ENCODE data around the gene CSAG1. TPM values are rescaled to one million over a fixed set of nuclear protein-coding genes. Genes with fewer than 3 reads are reported as not detected.
"Not testable (repeated sequence)": the region's sequence is repeated elsewhere in the genome, so short reads cannot be mapped to it uniquely, and the experiment has no call there.

The CSAG1 gene
- total RNA-seq, 1 donor from 2014 or later, result not detected

DNA sequence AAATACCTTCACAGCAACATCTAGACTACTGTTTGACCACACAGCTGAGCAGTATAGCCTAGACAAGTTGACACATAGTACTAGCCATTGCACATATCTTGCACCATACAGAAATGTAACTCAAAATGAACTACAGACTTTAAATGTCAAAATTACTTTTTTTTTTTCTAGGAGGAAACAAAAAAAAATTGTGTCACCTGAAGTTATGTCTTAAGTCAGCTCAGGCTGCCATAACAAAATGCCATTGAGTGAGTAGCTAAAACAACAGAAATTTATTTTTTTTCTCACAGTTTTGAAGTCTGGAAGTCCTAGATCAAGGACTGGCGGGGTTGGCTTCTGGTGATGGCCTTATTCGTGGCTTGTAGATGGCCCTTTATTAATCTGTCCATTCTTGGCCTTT lies 24.3 kb downstream of the CSAG1 start, which contains the start of gene CSAG2:
Gene CSAG2, minus strand, starts transcription at position 101 of the 400 bp plus-strand sequence. CDS start 161 bp downstream, outside the sequence.
- not testable (repeated sequence) for H3K27me3 Mint-ChIP-seq (ENCODE audit: low read depth); DNase-seq (ENCODE audit: low spot score); H3K36me3 Mint-ChIP-seq (ENCODE audit: low read depth); H3K9me3 Mint-ChIP-seq (ENCODE audit: low read depth); H3K4me3 Mint-ChIP-seq (ENCODE audit: unreplicated experiment); H3K27ac Mint-ChIP-seq (ENCODE audit: unreplicated experiment); H3K4me1 Mint-ChIP-seq (ENCODE audit: low read depth)

GRCh38 chrX:152706500-152706899 lies 27.0 kb downstream of the CSAG1 start:
- H3K36me3 Mint-ChIP-seq (ENCODE audit: low read depth); DNase-seq (ENCODE audit: low spot score); H3K27ac Mint-ChIP-seq (ENCODE audit: unreplicated experiment); H3K4me1 Mint-ChIP-seq (ENCODE audit: low read depth); H3K4me3 Mint-ChIP-seq (ENCODE audit: unreplicated experiment); H3K27me3 Mint-ChIP-seq (ENCODE audit: low read depth); H3K9me3 Mint-ChIP-seq (ENCODE audit: low read depth): not testable (repeated sequence)

DNA sequence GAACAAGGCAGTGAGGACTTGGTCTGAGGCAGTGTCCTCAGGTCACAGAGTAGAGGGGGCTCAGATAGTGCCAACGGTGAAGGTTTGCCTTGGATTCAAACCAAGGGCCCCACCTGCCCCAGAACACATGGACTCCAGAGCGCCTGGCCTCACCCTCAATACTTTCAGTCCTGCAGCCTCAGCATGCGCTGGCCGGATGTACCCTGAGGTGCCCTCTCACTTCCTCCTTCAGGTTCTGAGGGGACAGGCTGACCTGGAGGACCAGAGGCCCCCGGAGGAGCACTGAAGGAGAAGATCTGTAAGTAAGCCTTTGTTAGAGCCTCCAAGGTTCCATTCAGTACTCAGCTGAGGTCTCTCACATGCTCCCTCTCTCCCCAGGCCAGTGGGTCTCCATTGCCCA lies 33.1 kb downstream of the CSAG1 start:
- peak; percentile 82 for DNase-seq (ENCODE audit: low spot score)
- H3K27me3 Mint-ChIP-seq (ENCODE audit: low read depth); H3K4me3 Mint-ChIP-seq (ENCODE audit: unreplicated experiment); H3K36me3 Mint-ChIP-seq (ENCODE audit: low read depth); H3K9me3 Mint-ChIP-seq (ENCODE audit: low read depth); H3K4me1 Mint-ChIP-seq (ENCODE audit: low read depth); H3K27ac Mint-ChIP-seq (ENCODE audit: unreplicated experiment): not testable (repeated sequence)

DNA sequence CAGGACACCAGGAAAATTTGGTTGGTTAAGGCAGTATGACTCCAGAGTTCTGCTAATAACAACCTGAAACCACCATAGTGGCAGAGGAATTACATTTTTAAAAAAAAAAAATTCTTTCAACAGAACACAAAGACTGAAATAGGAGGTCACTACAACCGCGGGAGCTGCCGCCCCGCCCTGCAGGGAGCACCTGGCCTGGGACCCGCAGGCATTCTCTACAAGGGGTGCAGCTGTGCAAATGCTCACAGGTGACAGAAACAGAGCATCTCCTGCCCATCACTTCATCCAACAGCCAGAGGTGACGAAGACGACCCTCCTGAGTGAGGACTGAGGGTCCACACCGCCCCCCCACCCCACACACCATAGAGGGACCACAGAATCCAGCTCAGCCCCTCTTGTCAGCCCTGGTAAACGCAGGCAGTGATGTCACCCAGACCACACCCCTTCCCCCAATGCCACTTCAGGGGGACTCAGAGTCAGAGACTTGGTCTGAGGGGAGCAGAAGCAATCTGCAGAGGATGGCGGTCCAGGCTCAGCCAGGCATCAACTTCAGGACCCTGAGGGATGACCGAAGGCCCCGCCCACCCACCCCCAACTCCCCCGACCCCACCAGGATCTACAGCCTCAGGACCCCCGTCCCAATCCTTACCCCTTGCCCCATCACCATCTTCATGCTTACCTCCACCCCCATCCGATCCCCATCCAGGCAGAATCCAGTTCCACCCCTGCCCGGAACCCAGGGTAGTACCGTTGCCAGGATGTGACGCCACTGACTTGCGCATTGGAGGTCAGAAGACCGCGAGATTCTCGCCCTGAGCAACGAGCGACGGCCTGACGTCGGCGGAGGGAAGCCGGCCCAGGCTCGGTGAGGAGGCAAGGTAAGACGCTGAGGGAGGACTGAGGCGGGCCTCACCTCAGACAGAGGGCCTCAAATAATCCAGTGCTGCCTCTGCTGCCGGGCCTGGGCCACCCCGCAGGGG lies 35.3 kb downstream of the CSAG1 start, which contains the start of gene MAGEA3:
Gene MAGEA3, plus strand, starts transcription at position 843 of the 980 bp plus-strand sequence. CDS start 2,039 bp downstream, outside the sequence.
- not testable (repeated sequence) for H3K9me3 Mint-ChIP-seq (ENCODE audit: low read depth); H3K27me3 Mint-ChIP-seq (ENCODE audit: low read depth); H3K4me3 Mint-ChIP-seq (ENCODE audit: unreplicated experiment); H3K27ac Mint-ChIP-seq (ENCODE audit: unreplicated experiment); DNase-seq (ENCODE audit: low spot score); H3K4me1 Mint-ChIP-seq (ENCODE audit: low read depth); H3K36me3 Mint-ChIP-seq (ENCODE audit: low read depth)

DNA sequence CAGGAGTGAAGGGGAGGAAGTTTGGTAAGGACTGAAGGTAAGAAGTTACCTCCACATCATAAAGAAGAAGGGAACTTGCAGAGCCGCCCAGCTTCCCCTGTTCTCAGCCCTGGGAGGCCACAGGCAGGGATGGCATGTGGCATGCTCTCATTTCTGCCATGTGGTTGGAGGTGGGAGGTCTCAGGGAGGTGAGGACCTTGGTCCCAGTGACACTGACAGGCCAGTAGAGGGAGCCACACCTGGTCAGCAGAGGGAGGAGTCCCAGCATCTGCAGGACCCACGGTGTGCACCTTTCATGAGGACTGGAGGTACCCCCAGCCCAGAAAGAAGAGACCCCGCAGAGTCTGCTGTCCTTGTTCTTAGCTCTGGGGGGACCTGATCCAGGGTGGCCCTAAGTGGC lies 52.5 kb downstream of the CSAG1 start:
- DNase-seq (ENCODE audit: low spot score); H3K27me3 Mint-ChIP-seq (ENCODE audit: low read depth); H3K9me3 Mint-ChIP-seq (ENCODE audit: low read depth); H3K4me3 Mint-ChIP-seq (ENCODE audit: unreplicated experiment); H3K27ac Mint-ChIP-seq (ENCODE audit: unreplicated experiment); H3K4me1 Mint-ChIP-seq (ENCODE audit: low read depth); H3K36me3 Mint-ChIP-seq (ENCODE audit: low read depth): not testable (repeated sequence)

Other genes starting within 250 kb of the CSAG1 start
- gene GABRQ, start 95.8 kb downstream of the CSAG1 start, total RNA-seq, result not detected in 3 replicates
- gene MAGEA3, start 34.9 kb downstream of the CSAG1 start, total RNA-seq, result not detected in 3 replicates
- gene CSAG2, start 24.4 kb downstream of the CSAG1 start, total RNA-seq, result not detected in 3 replicates
- gene MAGEA2B, start 19.1 kb downstream of the CSAG1 start, total RNA-seq, result not detected in 3 replicates
- gene MAGEA12, start within 50 bp of the CSAG1 start, total RNA-seq, result not detected in 3 replicates
- gene MAGEA2, start 20.1 kb upstream of the CSAG1 start, total RNA-seq, result not detected in 3 replicates
- gene CSAG3, start 25.5 kb upstream of the CSAG1 start, total RNA-seq, result not detected in 3 replicates
- not detected in 3 replicates for gene MAGEA6, start 36.0 kb upstream of the CSAG1 start, total RNA-seq
- gene CETN2, start 97.0 kb upstream of the CSAG1 start, total RNA-seq, result 27.0 to 42.3 TPM (median 30.0 TPM) in 3 replicates
- gene NSDHL, start 97.3 kb upstream of the CSAG1 start, total RNA-seq, result 18.1 to 20.3 TPM (median 18.7 TPM) in 3 replicates
- 6.0 to 14.0 TPM (median 13.7 TPM) in 3 replicates for gene ZNF185, start 164.3 kb upstream of the CSAG1 start, total RNA-seq

Data from chondrocyte (in vitro differentiated cells).